AG04450 (cell line): ENCODE results near the gene MATN3. TPM values are rescaled to one million over a fixed set of nuclear protein-coding genes. Genes with fewer than 3 reads are reported as not detected.

Experiments
- CTCF ChIA-PET: fragments of 300-600, 350-600 bp; formaldehyde crosslinking; extraction: SDS; loops from one replicate; lab custom pipeline; 2022; ENCODE audit warnings: antibody characterized with exemption, inconsistent platforms; lab: Charles Lee
- POLR2A ChIA-PET: fragments of 350-600 bp; formaldehyde crosslinking; extraction: SDS; loops from one replicate; lab custom pipeline; 2021; ENCODE audit warnings: antibody characterized with exemption, inconsistent platforms; lab: Yijun Ruan, JAX
- DNase-seq: peaks from one replicate; pipeline ENCODE4 v3.0.0-alpha.2; 2011; ENCODE audit warnings: low read depth, low spot score
- H3K27ac ChIP-seq: one replicate; pipeline ENCODE4 v1.5.1; 2012; ENCODE audit warnings: low read depth, low read length, control low read depth
- H3K27me3 ChIP-seq: one replicate; pipeline ENCODE4 v1.6.0; 2012; ENCODE audit warnings: low read length; ENCODE audit not compliant: control insufficient read depth, insufficient read depth
- H3K4me3 ChIP-seq: 2 replicates; pipeline ENCODE4 v1.5.1; 2011; ENCODE audit warnings: mild to moderate bottlenecking, low read depth, low read length, control low read depth
- H3K9me3 ChIP-seq: 2 replicates; pipeline ENCODE4 v1.5.1; 2012; ENCODE audit warnings: low read length; ENCODE audit not compliant: control insufficient read depth, insufficient read depth
- polyA plus RNA-seq: library from polyadenylated mRNA; depleted of rRNA; stranded (reverse); fragments of >200 nt; gene quantifications from 2 replicates; pipeline ENCODE4 v1.2.3, GENCODE V29; 2011
- TF ChIP-seq, protein P1 (sequence below): IDR thresholded peaks from 2 replicates; pipeline ENCODE4 v1.5.1; 2011; ENCODE audit warnings: low read depth, low read length, control low read depth, inconsistent platforms

The MATN3 gene
- polyA plus RNA-seq, 1 experiment, result 2.7 TPM

DNA sequence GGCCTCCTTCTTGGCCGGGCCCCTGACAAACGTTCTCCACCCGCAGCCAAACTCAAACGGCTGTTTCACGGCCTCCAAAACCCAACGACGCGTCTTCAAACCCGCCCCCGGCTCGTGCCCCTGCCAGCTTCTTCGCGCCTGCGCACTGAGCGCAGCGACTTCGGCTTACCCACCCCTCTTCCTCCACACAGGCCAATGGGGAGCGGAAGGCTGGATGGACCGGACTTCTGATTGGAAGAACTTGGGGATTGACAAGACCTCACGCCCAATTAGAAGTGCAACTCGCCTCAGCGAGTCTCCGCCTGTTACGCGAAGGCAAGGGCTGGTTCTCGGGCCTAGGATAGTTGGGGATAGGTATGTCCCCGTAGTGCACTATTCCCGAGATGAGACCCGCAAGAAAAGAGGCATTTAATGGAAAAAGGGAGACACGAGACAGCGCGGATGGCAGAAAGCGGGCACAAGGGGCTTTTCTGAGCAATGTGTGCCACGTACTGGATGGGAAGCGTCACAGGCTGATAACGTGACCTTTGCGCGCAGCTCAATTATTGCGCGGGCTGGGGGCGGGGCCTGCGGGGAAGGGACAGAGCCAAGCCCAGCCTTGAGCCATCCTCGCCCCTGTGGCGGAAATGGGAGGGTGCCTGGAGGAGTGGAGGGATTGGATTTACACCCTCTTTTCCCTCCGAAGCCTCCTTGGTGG is 39.2 kb upstream of the MATN3 start, which contains the start of gene LAPTM4A:
Gene LAPTM4A (minus strand): TSS at position 97 of the 697 bp plus-strand sequence. CDS start 108 bp downstream, outside the sequence.
- ChIA-PET CTCF (interaction anchor here (0.6 to 2.3 kb wide), 4 partner anchors 10 to 380 kb away, joined by 3 to 8 read pairs (median 6); no protein-coding TSS in a partner anchor), POLR2A (interaction anchor here (0.6 to 4.6 kb wide), 12 partner anchors 9 to 104 kb away, joined by 3 to 54 read pairs (median 4); partner anchors contain the start of gene WDR35)
- H3K4me3 ChIP-seq, result peak within 1 kb of the TSS; percentile 97
- no peaks in the 10 kb centered on the region for H3K9me3 ChIP-seq
- H3K27ac ChIP-seq, result peak within 1 kb of the TSS; percentile 100
- TF ChIP-seq, protein P1, sequence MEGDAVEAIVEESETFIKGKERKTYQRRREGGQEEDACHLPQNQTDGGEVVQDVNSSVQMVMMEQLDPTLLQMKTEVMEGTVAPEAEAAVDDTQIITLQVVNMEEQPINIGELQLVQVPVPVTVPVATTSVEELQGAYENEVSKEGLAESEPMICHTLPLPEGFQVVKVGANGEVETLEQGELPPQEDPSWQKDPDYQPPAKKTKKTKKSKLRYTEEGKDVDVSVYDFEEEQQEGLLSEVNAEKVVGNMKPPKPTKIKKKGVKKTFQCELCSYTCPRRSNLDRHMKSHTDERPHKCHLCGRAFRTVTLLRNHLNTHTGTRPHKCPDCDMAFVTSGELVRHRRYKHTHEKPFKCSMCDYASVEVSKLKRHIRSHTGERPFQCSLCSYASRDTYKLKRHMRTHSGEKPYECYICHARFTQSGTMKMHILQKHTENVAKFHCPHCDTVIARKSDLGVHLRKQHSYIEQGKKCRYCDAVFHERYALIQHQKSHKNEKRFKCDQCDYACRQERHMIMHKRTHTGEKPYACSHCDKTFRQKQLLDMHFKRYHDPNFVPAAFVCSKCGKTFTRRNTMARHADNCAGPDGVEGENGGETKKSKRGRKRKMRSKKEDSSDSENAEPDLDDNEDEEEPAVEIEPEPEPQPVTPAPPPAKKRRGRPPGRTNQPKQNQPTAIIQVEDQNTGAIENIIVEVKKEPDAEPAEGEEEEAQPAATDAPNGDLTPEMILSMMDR, result 0 out of 2 replicates have a peak, but pooled peaks have one; percentile 10
- no peaks in the 10 kb centered on the region for H3K27me3 ChIP-seq
- DNase-seq, result peak; percentile 100

DNA sequence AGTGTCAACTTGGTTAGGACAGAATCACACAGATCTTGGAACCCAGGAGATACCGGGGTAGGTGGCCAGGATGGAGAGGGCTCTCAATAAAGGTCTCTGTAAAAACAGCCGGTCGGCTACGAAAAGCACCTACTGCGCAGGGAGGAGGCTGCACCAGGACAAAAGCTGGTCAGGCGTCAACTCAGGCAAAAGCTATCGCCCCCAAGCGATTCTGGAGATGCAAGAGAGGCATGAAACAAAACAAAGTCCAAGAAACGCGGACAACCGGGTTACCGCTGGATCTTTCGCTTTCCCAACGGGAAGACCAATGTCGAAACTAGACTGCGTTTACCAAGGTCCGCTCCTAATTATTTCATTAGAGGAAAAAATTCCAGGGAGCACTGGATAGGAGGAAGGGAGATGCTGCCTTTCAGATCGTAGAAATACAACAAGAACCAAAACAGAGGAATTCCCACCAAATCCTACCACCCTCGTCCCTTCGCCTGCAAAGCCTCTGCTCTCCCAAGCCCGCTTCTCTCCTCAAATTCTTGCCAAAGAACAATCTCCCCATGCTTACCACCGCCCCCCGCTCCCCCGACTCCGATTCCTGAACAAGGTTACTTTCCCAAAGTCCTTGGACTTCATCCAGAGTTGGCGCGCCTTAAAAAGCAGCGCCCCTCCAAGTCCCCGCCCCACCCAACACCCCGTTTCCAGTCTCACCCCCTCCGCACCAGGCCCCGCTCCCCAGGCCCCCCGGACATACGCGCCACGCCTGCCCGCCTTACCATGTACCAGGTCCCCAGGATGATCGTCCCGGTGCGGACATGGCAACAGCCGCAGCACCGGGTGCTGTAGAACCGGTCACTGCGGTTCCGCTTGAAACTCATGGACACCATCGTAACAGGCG is 38.4 kb upstream of the MATN3 start:
- Histone ChIP-seq H3K9me3 (no peaks in the 10 kb centered on the region), H3K27me3 (no peaks in the 10 kb centered on the region), H3K4me3 (peak overlapping the region; percentile 97), H3K27ac (peak overlapping the region; percentile 100)
- TF ChIP-seq, protein P1, result 0 out of 2 replicates have a peak, but pooled peaks have one; percentile 26
- CTCF ChIA-PET, result interaction anchor here (1.0 to 4.4 kb wide), 4 partner anchors 11 to 276 kb away, joined by 3 to 34 read pairs (median 8); no protein-coding TSS in a partner anchor
- no peak for DNase-seq
- POLR2A ChIA-PET, result interaction anchor here (0.8 to 4.6 kb wide), 11 partner anchors 8 to 104 kb away, joined by 3 to 54 read pairs (median 4); partner anchors contain the start of gene WDR35

DNA sequence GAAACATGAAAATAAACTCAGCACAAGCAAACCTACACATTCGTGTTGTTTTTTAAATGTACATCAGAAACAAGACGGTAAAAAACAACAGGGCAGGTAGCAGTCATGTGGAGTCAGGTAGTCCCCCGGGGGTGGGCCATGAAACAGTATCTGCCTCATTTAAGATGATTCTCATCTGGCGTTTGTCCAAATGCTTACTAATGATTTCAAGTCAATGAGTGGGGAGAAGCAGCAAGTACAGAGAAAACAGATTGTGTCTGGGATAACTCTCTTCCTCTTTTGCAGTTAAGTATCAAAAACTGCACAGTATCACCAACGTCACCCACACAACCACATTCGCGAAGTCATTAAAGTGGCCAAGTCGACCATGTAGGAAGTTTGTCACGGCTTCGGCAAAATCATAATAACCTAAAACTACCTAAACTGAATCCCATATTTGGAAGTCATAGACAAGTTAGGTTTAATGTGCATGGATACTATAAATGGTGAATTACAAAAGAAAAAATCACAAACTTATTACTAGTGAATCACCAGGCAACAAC is 37.7 kb upstream of the MATN3 start:
- POLR2A ChIA-PET, result interaction anchor here (1.1 to 4.6 kb wide), 5 partner anchors 12 to 45 kb away, joined by 3 to 54 read pairs (median 33); no protein-coding TSS in a partner anchor
- TF ChIP-seq, protein P1, result no peak
- DNase-seq, result peak; percentile 47
- H3K4me3 ChIP-seq, result peak overlapping the region; percentile 97
- no peaks in the 10 kb centered on the region for H3K9me3 ChIP-seq
- CTCF ChIA-PET, result interaction anchor here (2.8 to 4.4 kb wide), 2 partner anchors 34 to 44 kb away, joined by 16 to 34 read pairs; no protein-coding TSS in a partner anchor
- H3K27ac ChIP-seq, result peak overlapping the region; percentile 100
- H3K27me3 ChIP-seq, result no peaks in the 10 kb centered on the region

DNA sequence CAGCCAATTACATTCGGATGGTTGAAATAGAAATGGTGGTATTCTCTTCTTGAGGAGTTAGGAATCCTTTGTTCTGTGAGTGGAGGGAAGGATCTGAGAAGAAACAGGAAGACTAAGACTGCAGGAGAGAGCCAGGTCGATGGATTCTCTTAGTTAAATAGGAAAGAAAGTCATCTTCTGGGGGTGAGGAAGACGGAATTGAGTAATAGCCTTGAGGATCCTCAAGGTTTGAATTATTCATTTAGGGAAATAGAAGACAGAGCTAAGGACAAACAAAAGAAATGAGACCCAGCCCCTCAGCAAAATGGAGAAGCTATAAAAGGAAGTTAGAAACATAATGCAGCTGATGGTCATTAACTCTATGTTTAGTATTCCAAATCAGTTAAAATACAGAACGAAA is 37.2 kb upstream of the MATN3 start:
- CTCF ChIA-PET, result interaction anchor here (1.0 to 4.4 kb wide), 3 partner anchors 14 to 45 kb away, joined by 3 to 34 read pairs (median 16); no protein-coding TSS in a partner anchor
- peak overlapping the region; percentile 43 for H3K27ac ChIP-seq
- POLR2A ChIA-PET, result interaction anchor here (1.1 to 4.6 kb wide), 3 partner anchors 21 to 45 kb away, joined by 3 to 44 read pairs (median 33); no protein-coding TSS in a partner anchor
- H3K4me3 ChIP-seq, result peak overlapping the region; percentile 97
- no peaks in the 10 kb centered on the region for H3K9me3 ChIP-seq
- H3K27me3 ChIP-seq, result no peaks in the 10 kb centered on the region
- TF ChIP-seq, protein P1, result no peak
- DNase-seq, result no peak
